COLO668 (cell line): ENCODE results near the gene OTOP3.
A peak's percentile ranks its signal among the peaks of the same experiment; 100 is the strongest.

Experiments
- DNase-seq: peaks from one replicate; lab custom pipeline; 2025; ENCODE audit not compliant: unreplicated experiment; lab: John Stamatoyannopoulos, UW

OTOP3 gene

DNA sequence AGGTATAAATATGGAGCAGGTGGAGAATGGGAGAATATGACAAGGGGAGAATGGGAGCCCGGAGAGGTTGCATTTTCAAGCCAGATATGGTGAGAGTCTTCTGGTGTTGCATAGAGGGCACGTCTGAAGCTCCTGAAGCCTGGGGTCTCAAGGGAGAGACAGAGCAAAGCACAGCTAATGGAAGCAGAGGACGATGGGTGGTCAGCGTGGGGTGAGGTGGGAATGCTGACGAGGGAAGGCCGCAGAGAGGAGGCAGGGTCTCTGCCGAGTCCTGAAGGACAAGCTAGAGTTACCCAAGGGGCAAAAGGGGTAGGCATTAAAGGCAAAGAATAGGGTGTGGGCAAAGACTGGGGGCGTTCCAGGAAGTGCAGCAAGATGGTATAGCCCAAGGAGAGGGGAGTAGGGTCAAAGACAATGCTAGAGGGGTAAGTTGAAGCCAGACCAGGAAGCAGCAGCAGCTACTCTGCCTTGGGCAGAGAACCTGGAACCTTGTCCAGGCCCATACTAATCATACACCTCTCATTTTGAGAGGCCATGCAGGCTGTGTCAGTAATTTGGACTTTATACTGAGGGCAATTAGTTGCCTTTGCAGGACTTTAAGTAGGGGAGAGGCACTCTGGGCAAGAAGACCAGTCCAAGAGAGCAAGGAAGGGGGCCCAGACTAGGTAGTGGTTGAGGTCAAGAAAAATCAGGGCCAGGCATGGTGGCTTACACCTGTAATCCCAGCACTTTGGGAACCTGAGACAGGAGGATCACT lies 2.7 kb downstream of the OTOP3 start:
- DNase-seq: no peak

- DNase-seq: no peak
Measured at GRCh38 chr17:74939534-74939933, 3.8 kb downstream of the OTOP3 start.

DNA sequence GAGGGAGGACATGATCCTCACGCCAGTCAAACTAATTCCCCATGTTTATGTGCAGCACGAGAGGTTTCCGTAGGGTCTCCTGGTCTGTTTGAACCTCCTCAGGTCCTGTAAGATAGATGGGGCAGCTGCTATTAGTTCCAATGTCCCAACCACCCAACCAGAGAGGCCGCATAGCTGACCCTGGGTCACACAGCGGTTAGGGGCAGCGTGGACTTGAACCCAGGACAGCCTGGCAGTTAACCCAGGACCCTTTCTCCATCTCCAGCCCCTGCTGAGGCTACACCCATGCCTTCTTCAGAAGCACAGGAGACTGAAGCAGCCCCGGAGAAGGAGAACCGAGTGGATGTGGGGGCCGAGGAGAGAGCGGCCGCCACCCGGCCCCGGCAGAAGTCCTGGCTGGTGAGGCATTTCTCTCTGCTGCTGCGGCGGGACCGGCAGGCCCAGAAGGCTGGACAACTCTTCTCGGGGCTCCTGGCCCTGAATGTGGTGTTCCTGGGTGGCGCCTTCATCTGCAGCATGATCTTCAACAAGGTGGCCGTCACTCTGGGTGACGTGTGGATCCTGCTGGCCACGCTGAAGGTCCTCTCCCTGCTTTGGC lies 5.5 kb downstream of the OTOP3 start:
- DNase-seq: no peak

DNA sequence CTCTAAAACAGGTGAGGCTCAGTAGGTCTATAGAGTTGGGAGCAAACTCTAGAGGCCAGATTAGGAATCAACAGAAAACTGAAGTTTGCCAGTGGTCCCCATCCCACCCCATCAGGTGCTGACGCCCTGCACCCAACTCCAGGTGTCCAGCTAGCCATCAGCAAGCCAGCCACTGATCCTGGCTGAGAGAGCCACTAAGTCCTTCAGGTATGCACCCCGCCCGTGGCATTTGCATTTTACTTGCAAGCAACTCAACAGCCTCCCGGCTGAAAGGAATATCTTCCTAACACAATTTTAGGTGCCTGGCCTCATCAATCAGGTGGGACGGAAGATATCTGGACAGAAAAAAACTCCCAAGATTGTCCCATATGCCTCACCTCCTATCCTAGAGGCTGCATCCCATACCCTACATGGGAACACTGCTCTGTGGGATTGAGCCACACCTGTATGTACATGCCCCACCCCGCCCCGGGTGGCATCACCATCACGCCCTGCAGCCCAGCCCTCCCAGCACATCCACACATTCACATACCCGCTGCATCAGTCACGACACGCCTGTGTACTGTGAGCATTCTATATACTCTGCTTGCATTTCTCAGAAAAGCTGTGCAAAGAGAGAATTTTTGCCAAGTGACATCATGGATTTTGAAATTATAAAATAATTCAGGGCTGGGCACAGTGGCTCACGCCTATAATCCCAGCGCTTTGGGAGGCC lies 8.3 kb downstream of the OTOP3 start:
- DNase-seq: no peak

DNA sequence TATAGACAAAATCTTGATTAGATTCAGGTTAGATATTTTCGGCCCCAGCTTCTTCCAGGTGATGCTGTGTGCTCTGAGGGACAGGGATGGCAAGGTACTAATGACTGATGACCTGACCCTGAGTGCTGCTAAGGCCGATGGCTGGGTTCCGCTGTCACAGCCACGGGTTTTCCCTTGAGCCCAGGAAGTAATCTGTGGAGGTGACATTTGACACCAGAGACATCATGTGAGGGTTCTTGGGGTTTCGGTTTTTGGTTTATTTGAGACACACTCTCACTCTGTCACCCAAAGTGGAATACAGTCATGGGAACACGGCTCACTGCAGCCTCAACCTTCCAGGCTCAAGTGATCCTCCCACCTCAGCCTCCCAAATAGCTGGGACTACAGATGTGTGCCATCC lies 9.8 kb downstream of the OTOP3 start:
- DNase-seq: no peak

DNA sequence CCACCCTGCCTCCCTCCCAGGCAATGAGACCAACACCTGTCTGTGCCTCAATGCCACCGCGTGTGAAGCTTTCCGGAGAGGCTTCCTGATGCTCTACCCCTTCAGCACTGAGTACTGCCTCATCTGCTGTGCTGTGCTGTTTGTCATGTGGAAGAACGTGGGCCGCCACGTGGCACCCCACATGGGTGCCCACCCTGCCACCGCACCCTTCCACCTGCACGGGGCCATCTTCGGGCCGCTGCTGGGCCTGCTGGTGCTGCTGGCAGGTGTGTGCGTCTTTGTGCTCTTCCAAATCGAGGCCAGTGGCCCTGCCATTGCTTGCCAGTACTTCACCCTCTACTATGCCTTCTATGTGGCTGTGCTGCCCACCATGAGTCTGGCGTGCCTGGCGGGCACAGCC lies 10.9 kb downstream of the OTOP3 start:
- no peak for DNase-seq

DNA sequence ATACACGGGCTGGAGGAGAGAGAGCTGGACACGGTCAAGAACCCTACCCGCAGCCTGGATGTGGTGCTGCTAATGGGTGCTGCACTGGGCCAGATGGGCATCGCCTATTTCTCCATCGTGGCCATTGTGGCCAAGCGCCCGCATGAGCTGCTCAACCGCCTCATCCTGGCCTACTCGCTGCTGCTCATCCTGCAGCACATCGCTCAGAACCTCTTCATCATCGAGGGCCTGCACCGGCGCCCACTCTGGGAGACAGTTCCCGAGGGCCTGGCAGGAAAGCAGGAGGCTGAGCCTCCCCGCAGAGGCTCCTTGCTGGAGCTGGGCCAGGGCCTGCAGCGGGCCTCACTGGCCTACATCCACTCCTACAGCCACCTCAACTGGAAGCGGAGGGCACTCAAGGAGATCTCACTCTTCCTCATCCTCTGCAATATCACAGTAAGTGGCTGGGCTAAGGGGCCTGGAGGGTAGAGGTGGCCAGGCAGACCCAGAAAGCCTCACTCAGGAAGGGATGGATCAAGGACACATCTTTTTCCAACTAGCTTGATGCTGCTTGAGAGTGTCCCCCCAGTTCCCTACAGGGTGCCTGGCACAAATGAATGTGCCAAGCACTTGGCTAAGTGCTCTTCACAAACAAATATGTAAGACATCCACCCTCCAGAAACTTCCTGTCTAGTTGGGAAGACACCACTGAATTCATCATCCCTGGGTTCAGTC lies 11.5 kb downstream of the OTOP3 start:
- no peak for DNase-seq

- DNase-seq: peak; percentile 58
Measured at GRCh38 chr17:74949455-74950115, 13.9 kb downstream of the OTOP3 start.

DNA sequence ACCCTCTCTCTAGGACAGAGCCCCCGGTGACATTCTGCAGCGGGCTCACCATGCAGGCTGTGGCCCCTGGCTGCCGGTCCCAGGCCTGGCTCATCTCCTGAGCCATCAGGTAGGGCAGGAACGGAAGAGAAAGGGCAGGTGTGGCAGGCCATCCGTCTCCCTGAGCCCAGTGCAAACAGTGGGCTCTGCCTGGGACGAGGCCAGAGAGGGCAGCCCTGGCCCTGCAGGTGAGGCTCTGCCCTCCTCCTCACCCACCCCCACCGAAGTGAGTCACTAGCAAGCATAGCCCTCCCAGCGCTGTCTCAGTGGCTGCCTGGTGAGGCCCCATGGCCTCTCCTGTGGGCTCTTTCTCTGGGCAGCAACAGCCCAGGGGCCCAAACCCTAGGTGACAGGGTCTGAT lies 14.5 kb downstream of the OTOP3 start:
- peak; percentile 80 for DNase-seq

- DNase-seq: peak; percentile 2
Measured at GRCh38 chr17:74951065-74951464, 15.4 kb downstream of the OTOP3 start.

- DNase-seq: no peak
Measured at GRCh38 chr17:74951680-74952421, 16.2 kb downstream of the OTOP3 start.

DNA sequence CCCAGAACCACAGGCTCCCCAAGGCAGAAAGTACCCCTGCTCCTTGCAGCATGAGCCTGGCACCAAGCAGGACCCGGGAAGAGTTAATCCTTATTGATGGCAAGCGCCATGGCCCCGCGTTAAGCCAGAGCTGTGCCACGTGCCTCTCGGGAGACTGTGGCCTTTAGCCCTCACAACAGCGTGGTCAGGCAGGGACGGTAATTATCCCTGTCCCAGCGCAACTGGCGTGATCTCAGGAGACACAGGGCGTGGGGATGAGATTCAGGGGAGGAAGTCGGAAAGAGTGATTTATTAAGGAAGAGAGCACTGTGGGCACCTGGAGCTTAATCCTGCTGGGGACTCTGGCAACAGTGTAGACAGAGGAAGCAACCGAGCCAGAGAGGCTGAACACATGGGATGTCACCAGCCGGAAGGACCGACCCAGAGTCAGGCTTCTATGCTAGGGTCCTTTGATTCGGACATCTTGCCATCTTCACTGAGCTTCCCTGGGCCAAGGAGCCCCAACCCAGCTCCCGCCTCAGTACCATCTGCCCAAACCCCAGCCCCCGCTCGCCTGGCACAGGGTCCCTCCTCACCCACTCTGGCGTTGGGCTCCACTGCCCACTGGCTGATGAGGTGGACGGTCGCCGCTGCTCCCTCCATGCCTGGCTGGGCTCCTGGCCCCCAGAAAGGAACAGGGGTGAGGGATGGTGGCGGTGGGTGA lies 16.9 kb downstream of the OTOP3 start:
- no peak for DNase-seq

GRCh38 chr17:74953134-74953687 lies 17.5 kb downstream of the OTOP3 start:
- no peak for DNase-seq

DNA sequence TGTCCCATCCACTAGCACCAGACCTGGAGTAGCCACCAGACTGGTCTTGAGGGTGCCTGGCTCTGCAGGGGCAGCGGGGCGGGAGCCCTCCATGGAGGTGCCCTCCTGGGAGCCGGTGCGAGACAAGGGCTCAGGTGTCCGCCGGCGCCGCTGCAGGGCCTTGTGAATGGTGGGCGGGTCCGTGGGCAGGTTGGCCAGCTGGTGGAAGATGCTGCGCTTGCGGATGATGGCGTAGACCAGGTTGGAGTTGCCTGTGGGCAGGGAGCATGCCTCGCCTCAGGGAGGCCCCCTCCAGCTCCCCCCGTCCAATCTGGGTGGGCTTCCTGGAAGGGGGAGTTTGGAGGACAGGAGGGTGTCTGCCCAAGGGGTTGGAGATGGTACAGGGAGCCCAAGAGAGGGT lies 18.4 kb downstream of the OTOP3 start:
- no peak for DNase-seq

GRCh38 chr17:74954665-74955421 lies 19.1 kb downstream of the OTOP3 start:
- no peak for DNase-seq

- DNase-seq: no peak
Measured at GRCh38 chr17:74956093-74956492, 20.4 kb downstream of the OTOP3 start.

GRCh38 chr17:74957935-74958740 lies 22.4 kb downstream of the OTOP3 start:
- peak; percentile 51 for DNase-seq
